HL-60/S4 (cell line): ENCODE measurements around the gene IL20RA.

Experiments
- in situ Hi-C: fragments of 300-500 bp; cut with MboI; formaldehyde crosslinking; loops from 2 replicates; pipeline ENCODE4 v1.14.3; 2022; ENCODE audit warnings: low sequenced_read_pairs

The IL20RA gene

DNA sequence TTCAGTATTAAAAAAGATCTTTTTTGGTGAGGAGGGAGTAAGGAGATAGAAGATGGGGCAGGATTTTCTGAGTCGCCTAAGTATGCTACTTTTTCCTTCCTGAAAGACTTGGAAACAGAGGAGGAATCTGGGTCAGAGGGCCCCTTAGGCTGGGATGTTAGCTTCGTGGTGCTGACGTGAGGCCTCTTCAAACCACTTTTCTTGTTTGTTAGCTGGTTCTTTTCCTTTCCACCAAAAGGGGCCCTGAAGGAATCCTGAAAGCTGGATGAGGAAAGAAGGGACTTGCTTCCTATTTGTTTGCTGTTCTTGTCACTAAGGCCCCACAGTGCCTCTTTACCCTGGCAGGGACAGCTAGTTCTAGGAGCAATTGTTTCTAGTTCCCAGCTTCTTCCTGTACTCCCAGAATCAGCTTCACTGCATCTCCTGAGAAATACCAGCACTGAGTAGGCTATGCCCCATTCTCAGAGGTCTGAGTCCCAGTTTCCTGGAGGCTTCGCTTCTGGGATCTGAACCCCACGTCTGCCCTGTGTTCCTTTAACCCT is 2.2 kb upstream of the IL20RA start:
- in situ Hi-C loops: no loop called here

GRCh38 chr6:137045222-137045789 is 541 bp upstream of the IL20RA start:
- in situ Hi-C loops: no loop called here

DNA sequence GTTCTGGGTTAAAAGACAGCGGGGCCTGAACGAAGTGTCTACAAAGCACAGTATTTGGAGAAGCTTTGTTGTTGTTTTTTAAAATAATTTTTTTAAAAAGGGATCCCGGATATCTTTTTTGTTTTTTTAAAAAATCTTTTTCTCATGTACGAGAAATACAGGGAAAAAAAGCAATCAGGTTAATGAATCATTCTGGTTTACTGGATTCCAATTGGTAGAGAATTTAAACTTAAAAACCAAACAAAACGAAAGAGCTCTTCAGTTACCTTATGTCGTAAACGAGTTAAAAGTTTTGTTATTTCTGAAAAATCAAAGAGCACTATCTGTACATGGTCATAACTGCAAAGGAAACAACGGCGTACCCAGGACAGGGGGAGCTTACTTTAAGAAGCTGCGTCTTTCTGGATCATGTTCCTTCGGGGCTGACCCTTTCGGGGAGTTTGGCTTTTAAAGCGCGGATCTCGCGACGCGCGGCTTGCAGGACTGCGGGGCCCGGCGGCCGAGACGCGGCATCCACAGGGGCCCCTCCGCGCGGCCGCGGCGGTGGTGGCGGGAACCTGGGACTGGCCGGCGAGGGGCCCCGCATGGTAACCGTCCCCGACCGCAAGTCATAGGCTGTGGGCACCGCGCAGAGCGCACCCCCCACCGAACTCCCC is 927 bp downstream of the IL20RA start:
- in situ Hi-C loops: no loop called here

DNA sequence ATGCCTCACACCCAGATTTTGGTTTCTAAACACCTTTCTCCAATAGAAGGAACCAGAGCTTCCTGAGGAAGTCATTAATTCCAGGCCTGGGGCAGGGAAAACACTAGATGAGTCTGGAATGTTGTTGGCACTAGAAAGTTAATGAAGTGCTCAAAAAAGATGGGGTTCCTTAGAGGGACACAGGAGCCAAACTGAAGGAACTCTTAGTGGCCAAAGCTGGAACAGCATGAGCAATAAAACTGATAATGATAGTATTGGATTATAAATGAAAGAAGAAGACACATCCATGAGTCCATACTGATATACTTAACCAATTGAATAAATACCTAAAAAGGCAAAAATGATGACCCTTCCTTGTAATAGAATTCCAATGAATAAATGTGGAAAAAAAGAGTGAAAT is 4.4 kb downstream of the IL20RA start:
- in situ Hi-C loops: no loop called here

- in situ Hi-C loops: no loop called here
Measured at GRCh38 chr6:137039010-137039409, 5.8 kb downstream of the IL20RA start.

DNA sequence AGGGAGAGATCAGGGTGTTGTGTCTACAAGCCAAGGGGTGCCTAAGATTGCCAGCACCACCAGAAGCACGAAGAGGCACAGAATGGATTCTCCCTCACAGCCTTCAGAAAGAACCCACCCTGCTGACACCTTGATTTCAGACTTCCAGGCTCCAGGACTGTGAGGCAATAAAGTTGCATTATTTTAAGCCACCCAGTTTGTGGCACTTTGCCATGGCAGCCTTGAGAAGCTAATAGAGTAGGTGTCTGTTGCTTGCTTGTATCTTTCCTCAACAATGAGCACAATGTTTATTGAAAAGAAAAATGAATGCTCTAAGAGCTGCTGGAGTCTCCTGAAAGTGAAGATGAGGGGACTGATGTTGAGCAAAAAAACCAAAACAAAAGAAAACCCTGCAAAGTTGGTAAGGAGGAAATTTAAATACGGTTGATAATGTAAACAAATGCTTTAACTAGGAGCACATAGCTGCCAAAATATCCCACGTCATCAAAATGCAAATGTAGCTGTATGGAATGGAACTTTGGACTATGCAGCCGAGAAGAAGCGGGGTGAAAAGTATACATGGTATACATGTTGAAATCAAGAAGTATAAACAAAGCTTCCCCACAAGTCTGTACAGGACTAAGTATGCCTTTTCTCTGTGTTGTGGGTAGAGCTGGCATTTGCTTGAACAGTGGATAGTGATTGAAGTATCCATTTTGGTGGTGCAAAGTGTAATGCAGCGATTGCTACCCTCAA is 8.0 kb downstream of the IL20RA start:
- in situ Hi-C loops: no loop called here

- in situ Hi-C loops: no loop called here
Measured at GRCh38 chr6:137033828-137034227, 10.9 kb downstream of the IL20RA start.

DNA sequence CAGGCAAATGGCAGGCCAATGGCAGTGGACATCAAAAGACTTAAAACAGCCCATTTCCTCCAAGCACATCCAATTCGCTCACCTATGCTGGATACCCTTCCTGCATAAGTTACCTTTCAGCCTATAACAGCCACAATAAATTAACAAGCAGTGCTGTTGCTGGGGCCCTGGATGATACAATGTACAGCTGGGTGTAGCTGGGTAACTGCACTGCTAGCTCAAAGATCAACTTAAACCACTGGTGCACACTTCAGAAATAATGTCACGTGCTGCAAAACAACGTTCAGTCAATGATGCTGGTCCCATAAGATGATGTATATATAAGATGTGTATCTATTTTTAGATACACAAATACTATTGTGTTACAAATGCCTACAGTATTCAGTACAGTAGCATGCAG is 13.6 kb downstream of the IL20RA start:
- in situ Hi-C loops: no loop called here

DNA sequence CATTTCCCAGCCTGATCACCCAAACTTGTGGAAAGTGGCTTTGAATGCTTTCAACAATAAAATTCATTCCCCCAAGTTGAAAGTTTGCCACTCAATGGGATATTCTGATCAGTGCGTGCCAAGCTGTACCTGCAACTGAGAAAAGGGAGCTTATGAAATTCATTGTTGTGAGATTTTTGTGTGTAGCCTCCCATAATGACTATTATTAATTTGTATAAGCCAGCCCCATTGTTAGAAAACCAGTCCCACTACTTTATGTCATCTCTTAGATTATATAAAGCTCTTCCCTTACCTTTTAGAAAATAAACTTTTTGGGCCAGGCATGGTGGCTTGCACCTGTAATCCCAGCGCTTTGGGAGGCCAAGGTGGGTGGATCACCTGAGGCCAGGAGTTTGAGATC is 15.9 kb downstream of the IL20RA start:
- in situ Hi-C loops: no loop called here

DNA sequence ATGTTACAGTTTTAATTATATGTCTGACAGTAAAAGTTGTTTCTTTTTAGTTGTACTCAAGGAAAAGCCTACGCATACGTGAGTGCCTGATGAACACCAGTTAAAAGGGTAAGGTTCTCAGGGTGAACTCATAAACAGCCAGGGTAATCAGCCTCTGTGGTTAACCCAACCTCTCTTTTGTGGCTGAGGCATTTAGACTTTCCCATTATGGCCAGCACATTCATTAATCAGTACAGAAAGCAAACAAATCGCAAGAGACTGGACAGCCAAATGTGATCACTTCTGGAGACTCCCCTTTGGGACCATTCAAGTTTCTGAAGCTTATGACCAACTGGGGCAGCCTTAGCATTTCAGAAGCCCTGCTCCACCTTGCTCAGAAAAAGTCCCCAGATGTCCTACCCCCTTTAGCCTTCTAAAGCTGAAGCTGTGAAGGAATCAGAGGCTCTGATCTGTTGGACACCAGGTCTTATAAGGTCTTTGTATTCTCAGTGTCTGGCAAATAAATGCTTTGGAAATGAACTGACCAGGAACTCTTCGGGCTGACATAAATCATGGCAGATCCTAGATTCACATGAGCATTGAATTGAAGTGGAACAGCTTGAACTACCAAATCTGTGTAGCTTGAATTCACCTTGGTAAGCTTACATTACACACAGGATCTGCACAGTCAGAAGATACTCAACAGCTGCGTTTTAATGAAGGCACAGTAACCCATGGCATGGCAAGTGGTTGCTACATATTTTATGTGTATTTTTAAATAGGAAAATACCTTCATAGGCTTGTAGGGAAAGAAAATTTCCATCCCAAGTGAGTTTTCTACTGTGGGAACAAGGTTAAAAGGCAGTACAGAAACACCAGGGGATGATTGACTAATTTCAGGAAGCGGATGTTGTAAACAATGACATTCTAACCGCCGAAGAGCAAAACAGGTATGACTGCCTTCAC is 18.7 kb downstream of the IL20RA start:
- in situ Hi-C loops: no loop called here

- in situ Hi-C loops: no loop called here
Measured at GRCh38 chr6:137024237-137024990, 20.4 kb downstream of the IL20RA start.

- in situ Hi-C loops: no loop called here
Measured at GRCh38 chr6:137020776-137021175, 24.0 kb downstream of the IL20RA start.

DNA sequence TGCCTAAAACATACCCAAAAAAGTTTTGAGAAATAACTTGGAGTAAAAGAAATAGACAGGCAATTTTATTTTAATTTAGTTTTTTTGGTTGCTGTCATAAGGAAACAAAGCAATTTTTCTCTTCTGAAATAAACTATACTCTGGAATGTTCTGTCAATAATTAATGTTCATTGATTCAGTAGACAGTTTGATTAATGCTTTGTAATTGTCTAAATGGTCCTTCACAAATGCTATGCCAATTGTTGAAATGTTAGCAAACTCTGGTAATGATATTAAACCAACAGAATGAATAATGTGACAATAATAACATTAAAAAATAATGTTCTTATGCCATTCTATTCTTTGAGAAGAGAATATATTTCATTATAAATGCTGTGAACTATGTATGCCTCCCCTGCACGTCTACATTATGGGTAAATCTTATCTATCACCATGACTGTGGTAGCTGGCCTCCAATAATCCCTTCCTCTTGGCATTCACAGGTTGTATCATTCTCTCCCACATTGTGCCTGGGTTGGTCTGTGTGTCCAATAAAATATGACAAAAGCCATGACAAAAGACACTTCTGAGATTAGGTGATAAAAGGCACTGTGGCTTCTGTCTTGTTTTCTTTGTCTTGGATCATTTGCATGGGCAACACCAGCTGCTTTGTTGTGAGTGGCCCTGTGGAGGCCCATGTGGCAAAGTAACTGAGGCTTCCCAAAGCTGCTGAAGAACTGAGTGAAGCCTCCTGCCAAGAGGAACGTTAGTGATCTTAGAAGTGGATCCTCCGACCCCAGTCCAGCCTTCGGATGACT is 25.1 kb downstream of the IL20RA start:
- in situ Hi-C loops: no loop called here

DNA sequence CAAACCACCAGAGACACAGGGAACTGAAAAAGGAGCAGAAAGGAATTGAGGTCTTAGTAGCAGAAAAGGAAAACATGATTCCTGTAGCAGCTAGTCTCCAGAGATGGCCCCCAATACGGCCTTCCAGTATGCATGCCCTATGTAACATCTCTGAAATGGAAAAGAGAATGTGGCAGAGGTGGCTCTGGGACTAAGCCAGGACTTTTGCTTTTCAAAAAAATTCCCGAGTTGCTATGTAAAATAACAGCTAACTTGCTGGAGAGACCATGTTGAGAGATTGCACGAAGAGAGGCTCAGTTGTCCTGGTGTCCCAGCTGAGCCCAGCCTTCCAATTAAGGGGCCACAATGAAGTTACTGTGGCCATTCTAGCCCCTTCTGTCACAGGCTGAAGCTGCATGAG is 27.7 kb downstream of the IL20RA start:
- in situ Hi-C loops: no loop called here

GRCh38 chr6:137016356-137016755 is 28.4 kb downstream of the IL20RA start:
- in situ Hi-C loops: no loop called here

DNA sequence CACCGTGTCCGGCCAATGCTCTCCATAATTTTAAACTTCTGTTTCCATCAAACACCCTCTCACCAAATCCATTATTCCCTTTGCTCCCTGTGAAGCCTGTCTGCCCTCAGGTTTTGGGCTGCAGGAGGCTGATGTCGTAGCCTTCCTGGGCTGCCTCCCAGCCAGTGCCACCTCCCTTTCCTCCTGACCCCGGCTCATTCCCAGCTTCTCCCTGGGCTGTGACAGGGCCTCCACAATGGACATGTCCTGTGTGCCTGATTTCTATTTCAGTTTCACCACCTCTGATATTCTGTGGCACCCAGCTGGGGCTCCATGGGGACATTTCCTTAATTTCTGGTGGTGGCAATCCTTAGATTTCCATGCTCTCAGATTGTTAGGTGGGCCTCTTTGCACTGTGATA is 28.8 kb downstream of the IL20RA start:
- in situ Hi-C loops: no loop called here

- in situ Hi-C loops: no loop called here
Measured at GRCh38 chr6:137013738-137014602, 30.8 kb downstream of the IL20RA start.

GRCh38 chr6:137013031-137013430 is 31.7 kb downstream of the IL20RA start:
- in situ Hi-C loops: no loop called here

- in situ Hi-C loops: no loop called here
Measured at GRCh38 chr6:137011406-137011805, 33.4 kb downstream of the IL20RA start.
